H1 (cell line): ENCODE results near the gene RCOR2. TPM values are rescaled to one million over a fixed set of nuclear protein-coding genes. Genes with fewer than 3 reads are reported as not detected.

ENCODE experiments used
- polyA plus RNA-seq, 7 experiments: library from polyadenylated mRNA; depleted of rRNA in 3 of 7; stranded (reverse) in 5 of 7; unstranded in 2 of 7; fragments of >200 nt in 5 of 7; fragments of 200-250 nt in 2 of 7; gene quantifications; 1 replicate in 5 of 7; 2 replicates in 1 of 7; 4 replicates in 1 of 7; pipeline versions ENCODE4 v1.2.1 to v1.2.3, GENCODE V29; 2011 to 2013; ENCODE audit warnings: missing spikeins in 2 of 7, mixed read lengths in 2 of 7
- total RNA-seq: library from RNA; stranded (reverse); fragmentation: NEBNext Ultra II Directional; extraction: Animal tissue kit (Norgen Biotek cat#: 25700); gene quantifications from 2 replicates; pipeline ENCODE4 v1.2.1, GENCODE V29; 2021
- TF ChIP-seq, protein P1 (sequence below): IDR thresholded peaks from 2 replicates; pipeline ENCODE4 v1.6.1; 2012; ENCODE audit warnings: inconsistent platforms

The RCOR2 gene
- total and polyA plus RNA-seq, 2 of the 8 experiments (the other 6 are each of a cell fraction or from before 2014, with no cell fraction given): 54.6 to 78.0 TPM

DNA sequence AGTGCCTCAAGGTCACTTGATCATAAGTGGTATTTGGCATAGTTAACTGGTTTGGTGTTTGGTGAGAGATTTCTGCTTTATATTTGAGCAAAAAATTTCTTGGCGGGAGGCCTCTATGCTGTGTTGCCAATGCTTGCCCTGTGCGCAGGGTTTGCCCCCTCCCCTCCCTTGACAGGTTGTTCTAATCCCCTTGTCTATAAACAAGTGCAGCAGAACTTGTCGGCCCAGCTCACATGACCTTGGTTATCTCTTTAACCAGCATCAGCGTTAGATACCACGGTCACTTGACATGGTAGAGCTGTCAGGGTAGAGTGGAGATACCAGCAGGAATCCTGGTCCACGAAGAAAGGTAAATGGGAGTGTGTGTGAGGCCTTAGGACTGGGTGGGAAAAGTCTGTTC is 42.5 kb downstream of the RCOR2 start (continued):
- TF ChIP-seq, protein P1, sequence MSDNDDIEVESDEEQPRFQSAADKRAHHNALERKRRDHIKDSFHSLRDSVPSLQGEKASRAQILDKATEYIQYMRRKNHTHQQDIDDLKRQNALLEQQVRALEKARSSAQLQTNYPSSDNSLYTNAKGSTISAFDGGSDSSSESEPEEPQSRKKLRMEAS: no peak
